Kasumi-1 (cell line): ENCODE data around the gene TOP3B.

Experiments
- DNase-seq, 2 experiments: peaks; one replicate each; lab custom pipeline; 2025; lab: John Stamatoyannopoulos, UW

TOP3B gene

DNA sequence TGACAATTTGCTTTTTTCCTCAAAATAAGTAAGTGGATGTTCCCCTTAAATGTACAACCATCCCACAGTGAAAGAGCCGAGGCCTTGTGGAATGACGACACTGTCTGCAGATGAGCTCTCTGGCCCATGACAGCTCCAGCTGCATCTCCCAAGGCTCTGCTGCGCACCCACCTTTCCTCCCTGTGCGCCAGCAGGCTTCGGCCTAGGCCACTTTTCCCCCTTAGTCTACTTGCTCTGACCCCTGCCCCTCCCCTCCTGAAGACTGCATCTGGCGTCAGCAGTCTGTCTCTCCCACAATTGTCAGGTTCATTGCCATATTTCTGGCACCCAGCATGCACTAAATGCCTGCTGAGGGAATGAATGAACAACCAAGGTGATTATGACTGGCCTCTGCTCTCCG, 2.0 kb downstream of the TOP3B start:
- DNase-seq: no peak

DNA sequence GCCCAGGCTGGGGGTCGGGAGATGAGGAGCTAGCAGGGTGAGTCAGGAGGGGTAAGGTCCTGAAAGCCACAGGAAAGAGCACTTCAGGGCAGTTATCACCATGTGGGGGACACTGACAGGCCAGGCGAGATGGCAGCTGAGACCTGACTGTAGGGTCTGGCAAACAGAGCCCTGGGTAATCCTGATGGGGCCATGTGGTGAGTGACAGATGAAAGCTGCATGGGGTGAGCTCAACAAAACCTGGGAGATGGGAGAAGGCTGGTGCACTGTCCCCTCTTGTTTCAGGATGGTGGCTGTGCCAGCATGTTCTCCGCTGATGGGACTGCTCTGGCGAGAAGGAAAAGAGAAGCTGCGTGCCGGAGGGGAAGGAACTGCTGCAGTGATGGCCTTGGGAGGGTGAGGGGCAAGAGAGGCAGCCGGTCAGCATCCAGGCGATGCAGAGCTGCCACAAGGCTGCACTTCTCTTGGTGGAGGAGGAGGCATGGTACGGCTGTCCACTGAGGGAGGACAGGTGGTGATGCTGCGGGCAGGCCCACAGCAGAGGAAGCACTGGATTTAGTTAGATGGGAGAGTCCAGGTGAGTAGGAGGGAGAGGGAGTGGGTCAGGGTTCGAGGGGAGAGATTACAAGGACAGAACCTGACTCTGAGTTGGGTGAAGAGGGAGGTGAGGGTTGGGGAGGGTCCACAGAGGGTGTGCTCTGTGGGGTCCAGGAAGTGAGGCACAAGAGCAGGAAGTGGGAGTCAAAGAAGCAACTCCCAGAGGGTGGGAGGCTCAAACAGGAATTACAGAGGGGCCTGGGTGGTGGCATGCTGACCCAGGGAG, 3.8 kb downstream of the TOP3B start:
- no peak for DNase-seq

DNA sequence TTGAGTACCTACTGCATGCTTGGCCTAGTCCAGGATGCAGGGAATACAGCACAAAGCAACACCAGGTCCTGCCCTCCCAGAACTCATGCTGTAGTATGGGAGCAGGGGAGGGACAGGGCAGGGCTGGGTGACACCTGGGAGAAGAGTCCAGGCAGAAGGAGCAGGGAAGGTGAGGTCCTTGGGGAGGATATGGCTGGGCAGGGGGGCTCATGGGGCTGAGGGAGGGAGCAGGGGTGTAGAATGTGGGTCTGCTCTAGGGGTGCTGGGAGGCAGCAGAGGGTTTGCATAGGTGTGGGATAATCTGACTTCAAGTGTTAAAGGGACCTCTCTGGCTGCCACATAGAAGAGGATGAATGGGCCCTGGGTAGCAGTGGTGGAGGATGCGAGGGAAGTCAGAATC, 4.8 kb downstream of the TOP3B start:
- no peak for DNase-seq

DNA sequence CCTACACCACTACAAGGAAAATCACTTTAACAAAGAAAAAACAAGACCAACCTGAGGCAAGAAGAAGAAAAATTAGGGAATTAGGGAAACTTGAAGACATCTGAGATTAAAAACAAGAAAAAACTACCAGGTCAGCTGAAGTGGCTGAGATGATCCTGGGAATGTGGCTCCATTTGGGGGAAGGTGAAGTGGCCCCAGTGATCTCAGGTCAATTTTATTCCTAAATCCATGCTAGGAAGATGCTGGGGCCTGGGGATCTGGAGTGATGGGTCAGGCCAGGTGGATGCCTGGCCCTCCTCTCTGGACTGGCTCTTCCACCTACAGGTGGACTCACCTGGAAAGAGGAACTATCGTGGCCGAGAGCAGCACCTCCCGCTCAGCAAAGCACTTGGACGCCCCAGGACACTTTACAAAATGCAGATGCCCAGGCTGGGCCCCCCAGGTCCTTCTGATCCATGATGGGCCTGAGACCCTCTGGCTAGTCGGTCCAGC, 6.7 kb downstream of the TOP3B start:
- no peak for DNase-seq

DNA sequence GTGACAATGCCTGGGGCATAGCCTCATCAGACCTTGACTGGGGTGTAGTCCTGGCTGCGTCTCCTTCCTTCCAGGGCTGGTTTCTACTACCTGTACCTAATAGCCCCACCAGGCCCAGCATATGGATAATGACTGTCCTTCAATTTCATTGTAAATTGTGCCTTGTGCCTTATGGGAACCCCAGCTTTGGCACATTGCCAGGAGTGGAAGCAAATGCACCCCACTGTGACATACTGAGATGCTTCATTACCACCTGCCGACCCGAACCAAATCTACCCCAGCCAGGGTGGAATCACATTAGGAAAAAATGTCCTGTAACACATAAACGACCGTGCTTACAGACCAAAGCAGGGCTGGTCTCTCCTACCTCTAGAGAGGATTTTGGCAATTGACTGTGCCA, 7.3 kb downstream of the TOP3B start:
- DNase-seq: no peak

DNA sequence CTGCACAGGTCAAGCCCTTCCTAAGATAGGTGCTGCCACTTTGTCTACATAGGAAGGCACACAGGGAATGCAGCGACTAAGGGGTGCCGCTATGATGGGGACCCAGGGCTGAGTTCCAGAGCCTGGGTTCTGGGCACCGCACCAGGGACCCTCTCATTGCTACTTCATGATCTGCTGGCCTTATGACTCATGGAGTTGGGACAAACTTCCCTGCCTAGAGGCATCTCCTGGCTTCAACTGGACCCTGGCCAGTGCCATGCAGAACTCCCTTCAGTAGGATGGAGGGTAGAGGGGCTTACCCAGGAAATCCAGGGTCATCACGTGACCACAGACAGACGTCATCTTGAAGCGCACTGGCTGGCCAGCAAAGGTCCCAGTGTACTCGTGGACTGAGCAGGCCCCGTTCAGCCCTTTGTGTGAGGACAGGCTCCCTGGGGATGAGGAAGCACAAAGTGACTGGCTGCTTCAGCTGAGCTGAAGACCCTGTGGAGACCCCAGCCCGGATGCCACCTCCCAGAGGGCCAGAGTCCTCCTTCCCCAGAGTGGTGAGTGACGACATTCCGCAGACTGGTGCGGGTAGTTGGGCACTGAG, 8.4 kb downstream of the TOP3B start:
- no peak for DNase-seq

DNA sequence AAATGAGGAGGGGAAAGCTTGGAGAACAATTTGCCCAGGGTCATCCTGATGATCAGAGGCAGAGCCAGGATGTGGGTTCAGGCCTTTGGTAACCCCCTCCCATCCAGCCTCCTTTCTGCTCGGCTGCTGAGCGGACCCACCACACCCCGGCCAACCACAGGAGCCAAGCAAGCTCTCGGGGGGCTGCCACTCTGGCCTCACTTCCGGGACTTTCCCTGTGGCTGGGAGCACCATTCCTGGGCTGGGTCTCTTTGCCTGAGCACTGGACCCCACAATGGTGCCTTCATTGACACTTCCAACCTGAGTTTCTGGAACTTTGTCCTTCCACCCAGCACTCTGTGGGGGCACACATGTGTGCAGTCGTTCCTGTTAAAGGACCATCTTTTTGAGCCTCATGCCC, 9.8 kb downstream of the TOP3B start:
- DNase-seq: no peak

DNA sequence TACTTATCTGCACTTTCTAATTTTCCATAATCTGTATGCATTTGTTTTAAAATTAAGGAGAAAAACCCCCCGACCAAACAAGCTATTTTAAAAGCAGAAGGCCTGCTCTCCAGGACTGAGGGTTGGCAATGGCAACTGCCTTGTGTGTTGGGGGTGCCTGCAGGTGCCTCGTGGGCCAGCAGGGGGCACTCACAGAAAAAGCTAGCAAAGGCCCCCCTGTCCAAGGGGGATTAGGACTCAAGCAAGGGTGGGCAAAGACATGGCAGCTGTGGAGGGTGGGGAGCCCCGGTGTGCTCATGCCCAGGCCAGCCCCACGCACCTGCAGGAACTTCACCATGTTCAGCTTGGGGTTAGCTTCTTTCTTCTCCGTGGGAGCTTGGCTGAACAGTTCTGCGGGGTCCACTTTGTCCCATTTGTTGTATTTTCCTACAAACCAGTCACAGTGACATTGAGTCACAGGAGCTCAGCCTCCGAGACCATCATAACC, 10.3 kb downstream of the TOP3B start:
- DNase-seq: peak; percentile 36 to 38

DNA sequence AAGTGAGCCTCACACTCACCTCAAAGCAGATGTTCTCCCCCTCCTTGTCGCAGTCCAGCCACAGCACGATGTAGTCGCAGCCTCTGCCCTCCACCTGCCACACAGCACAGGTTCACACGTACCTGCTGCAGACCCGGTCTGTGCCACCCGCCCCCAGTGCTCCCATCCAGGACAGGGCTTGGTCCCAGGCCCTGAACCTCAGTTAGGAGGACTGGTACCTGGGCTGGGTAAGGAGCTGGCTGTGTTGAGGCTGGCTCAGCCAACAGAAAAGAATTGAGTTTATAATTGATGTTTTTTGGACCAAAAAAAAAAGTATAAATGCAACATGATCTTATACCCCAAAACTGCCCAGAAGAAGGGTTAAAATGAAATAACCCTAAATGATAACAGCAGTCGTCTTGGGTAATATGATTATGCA, 10.7 kb downstream of the TOP3B start:
- no peak for DNase-seq

DNA sequence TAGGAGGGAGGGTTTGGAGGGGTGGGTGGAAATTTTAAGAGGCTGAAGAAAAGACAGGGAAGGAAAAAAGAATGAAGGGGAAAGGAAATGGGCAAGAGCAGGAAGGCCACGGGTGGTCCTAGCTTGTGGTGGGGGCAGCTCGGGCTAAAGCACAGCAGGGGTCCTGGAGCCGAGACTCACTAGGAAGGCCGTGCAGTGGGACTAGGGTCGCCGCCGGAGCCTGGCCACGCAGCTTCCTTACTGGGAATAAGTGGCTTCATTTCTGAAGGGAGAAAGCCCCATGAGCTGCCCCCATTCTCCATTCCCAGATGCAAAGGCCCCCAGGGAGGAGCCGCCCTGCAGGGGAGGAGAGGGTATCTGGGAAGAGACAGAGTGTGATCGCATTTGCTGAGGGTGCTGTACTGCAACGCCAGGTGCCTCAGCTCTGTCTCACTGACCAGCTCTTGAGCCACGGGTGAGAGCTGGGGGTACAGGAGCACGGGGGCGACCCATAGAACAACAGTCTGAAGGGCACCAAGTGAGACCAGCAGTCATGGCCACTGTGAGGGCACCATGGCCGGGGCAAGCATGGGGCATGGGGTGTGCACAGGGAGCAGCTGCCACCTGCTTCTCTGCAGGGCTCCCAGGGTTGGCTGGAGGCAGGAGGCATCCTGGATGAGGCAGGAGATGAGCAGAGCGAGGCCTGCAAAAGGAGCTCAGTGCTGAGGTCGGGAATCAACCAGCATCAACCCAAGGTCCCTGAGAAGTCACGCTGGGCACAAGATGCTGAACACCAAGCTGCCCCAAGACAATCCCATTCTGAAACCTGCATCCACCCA, 11.6 kb downstream of the TOP3B start:
- no peak for DNase-seq

DNA sequence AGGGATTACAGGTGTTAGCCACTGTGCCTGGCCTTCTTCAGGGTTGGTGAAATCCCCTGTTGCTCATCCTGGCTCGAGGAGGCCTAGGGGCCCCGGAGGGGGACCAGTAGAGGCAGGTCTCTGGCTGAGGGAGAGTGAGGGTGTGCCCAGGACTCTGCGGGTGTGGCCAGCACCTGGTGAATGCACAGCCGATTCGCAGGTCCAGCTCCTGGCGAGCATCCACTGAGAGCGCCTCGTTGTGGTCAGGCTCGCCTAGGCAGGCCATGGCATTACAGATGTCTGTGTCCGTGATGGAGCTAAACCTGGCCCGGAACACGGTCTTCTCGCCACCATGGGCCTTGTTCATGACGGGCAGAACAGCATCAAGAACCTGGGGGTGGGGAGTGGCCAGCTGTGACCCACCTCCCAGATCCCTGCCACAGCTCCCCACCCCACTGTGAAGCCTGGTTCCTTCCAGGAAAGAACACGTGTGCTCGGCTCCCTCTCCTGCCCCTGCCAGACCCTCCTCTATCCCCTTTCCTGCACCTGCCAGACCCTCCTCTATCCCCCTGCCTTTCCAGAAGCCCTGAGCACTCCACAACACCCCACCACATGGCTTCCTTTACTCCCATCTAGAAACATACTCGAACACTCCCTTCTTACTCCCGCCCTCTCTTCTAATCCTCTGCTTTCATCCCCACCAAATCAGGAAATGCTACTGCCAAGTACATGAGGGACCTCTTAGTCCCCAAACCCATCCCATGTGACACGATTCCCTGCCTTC, 12.4 kb downstream of the TOP3B start:
- no peak for DNase-seq

DNA sequence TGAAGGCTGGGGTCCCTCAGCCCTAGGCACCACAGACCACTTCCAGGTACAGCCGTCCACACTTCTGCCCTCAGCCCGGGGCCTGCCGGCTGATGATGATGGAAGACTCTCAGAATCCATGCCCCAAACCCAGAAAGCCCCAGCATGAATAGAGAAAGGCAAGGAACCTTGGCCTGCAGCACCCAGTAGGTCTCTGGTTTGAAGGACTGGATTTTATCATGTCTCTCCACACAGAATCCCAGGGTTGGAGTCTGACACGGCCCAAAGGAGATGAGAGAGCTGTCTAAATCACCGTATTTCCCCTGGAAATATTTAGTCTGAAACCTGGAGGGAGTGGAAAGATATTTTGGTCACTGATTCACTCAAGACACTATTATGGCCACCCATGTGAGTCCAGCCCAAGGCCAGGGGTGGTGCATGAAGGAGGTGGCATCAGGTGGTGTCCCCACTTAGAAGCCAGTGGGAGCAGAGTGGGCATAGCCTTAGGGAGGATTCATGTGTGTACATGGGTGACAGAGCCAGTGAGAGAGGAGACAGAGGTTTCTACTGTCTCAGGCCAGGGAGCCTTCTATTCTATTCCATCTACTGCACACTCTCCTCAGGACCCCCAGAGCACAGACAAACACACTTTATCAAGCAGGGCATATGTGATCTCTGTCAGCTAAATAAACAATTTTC, 14.0 kb downstream of the TOP3B start:
- DNase-seq: no peak

DNA sequence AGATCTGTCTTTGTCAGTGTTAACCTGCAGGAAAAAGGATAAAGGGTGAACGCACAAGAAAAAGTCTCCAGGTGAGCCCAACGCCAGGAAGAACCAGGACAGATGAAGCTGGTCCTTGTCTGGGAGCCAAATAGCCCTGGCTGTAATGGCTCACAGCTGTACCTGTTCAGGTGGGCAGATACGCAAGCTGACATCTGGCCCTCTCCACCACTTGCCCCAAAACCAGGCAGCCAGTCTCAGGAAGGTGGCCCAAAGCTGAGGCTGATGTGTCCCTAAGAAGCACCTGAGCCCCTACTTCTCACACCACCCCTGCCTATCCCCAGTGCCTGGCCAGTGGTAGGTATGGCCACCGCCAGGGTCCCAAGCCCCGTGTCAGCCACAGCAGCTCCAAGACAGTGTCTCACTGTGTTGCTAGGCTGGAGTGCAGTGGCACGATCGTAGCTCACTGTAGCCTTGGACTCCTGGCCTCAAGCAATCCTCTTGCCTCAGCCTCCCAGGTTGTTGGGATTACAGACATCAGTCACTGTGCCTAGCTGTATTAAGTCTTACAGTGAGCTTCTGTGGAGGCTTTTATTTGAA, 14.8 kb downstream of the TOP3B start:
- no peak for DNase-seq

DNA sequence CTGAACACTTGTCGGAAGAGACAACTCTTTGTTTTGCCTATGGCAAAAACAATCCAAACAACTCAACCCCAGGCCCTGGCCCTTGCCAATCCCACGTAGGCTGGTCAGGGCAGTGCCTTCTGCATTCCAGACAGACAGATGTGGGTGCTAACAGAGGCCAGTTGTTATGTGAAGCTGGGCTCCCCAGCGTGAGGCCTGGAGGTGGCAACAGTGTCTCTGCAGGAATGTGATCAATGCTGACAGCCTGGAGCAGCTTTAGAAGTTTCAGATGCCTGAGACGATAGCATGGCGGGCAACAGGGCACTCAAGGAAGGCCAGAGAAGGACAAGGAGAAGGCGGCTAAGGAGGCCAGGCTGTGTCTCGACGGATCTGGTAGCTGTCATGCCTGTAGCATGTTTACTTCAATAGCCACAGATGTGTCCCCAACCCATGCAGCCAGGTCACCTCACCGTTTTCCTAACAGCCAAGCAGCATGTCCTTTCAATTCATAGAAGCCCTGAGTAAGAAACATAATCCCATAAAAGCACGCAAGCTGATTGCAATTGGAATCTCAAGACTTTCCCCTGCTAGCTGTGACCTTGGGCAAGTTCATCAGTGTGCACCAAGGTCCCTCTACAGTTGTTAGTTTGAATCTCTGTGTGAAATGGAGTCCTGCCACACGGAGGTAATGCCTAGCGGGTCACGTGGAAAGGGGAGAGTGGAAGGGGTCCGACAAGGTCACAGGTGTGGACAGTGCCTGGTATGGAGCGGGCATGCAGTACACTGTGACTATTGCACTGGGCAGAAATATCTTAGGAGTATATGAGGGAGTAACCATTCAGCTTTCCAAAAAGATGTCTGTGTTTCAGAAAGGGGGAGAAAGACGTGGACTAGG, 15.7 kb downstream of the TOP3B start:
- no peak for DNase-seq

DNA sequence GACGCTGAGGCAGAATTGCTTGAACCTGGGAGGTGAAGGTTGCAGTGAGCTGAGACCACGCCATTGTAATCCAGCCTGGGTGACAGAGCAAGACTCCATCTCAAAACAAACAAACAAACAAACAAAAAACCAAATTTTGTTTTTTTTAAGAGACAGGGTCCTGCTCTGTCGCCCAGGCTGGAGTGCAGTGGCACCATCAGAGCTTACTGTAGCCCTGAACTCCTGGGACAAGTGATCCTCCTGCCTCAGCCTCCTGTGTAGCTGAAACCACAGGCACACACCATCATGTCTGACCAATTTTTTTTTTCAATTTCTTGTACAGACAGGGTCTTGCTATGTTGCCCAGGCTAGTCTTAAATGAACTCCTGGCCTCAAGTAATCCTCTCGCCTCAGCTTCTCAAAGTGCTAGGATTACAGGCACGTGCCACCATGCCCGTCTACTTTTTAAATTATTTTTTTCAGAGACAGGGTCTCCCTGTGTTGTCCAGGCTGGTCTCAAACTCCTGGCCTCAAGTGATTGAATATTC, 16.8 kb downstream of the TOP3B start:
- no peak for DNase-seq

DNA sequence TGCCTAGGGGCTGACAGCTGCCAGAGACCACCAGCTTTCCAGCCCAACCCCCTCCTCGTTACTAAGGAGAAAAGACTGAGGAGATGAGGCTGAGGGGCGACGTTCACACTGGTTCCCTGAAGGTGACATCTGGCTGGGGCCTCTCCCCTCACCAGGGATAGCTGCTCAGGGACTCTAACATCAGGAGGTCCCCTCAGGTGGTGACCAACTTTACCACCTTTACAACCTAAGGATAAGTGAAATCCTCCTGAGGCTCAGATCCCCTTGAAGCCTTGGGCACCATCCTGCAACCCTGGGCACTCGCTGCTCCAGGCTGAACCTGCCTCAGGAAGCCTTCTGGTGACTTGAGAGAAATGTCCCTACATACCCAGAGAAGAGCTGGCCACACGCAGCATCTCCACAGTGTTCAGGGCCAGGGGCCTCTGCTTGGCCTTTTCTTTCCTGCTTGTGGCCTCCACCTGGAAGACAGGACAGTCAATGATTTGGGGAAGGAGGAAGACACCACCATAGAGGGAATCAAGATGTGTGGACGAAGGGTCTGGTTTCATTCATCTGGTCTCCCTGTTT, 17.6 kb downstream of the TOP3B start:
- no peak for DNase-seq

DNA sequence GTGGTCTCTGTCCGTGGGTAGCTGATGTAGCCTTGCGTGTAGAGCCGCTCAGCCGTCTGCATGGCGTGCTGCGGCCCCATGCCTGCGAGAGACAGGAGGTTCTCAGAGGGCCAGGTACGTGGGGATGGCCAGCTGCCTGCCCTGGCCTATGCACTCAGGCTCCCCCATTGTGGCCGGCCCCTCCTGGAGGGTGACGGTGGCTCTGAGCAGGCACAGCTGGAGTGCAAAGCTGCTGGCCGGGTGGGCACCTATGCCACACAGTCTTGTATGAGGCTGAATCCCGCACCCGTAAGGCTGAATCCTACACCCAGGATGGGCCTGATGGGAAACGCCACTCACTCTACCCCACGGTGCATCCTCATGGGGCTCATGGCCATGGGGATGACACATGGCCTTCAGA, 18.4 kb downstream of the TOP3B start:
- DNase-seq: no peak

DNA sequence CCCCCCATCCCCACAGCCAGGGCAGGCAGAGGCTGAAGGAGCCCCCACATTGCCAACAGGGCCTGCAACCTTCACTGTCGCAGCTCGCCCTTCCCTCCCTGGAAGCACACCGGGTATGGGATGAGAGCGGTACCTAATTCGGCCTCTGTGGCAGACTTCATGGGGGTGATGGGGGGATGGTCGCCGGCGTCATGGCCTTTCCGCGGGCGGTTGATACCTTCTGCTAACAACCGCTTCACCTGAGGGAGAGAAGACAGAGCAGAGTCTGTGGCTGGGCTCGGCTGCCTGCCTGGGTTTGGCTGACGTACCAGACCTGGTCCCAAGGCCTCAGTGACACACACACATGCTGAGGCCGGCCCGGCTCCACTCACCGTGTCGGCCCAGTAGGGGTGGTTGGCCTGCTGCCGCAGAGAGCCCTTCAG, 18.8 kb downstream of the TOP3B start:
- DNase-seq: no peak

DNA sequence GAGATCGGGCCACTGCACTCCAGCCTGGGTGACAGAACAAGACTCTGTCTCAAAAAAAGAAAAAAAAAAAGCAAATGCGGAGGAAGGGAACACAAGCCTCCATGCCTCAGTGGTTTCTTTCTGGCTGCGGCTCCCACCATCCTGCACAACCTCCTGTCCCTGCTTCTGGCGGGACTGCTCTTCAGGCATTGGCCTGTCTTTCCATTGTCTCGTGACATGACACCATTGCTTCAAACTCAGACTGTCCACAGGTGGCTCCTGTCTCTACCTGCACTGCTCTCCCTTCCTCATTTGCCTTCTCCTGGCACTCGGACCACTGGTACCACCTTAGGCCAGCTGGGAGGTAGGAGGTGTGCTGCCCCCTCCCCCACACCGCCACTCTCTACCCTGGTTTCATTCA, 19.3 kb downstream of the TOP3B start:
- DNase-seq: no peak

DNA sequence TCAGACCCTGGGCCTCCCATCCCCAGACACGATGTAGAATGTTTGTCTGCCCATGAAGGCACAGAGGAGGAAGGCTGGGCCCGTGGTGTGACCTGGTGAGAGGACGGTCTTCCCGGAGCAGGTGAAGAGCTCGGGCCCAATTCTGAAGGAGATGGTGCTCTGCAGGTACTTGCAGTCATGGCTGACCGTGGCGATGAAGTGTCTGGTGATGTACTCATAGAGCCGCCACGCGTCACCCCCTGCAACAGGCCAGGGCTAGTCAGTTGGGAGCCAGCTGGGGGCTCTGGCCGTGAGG, 20.0 kb downstream of the TOP3B start:
- DNase-seq: no peak
